ENCODE measurements around the gene GDPD5.

The GDPD5 gene

DNA sequence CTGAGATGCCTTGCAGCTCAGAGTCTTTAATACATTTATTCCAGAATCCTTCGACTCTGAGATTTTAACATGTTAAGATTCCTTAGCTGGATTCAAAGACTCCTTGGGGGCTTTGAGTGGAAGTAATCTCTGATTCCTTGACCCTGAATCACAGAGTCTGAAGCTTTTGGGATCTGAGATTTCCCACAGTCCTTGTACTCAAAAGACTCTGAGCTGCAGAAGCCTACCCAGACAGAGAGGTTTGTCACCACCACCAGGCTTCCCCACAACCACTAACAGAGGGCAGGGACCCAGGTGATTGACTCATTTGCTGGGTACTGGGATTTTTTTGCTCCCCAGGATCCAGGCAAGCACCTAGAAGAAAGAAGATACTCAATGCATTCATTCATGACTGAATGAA lies 34.9 kb upstream of the GDPD5 start:
- in situ Hi-C loops (cut with MboI; ENCODE audit: low pct_unique_long_range_greater_than_20kb, low sequenced_read_pairs): no loop called here
- no peak for DNase-seq

DNA sequence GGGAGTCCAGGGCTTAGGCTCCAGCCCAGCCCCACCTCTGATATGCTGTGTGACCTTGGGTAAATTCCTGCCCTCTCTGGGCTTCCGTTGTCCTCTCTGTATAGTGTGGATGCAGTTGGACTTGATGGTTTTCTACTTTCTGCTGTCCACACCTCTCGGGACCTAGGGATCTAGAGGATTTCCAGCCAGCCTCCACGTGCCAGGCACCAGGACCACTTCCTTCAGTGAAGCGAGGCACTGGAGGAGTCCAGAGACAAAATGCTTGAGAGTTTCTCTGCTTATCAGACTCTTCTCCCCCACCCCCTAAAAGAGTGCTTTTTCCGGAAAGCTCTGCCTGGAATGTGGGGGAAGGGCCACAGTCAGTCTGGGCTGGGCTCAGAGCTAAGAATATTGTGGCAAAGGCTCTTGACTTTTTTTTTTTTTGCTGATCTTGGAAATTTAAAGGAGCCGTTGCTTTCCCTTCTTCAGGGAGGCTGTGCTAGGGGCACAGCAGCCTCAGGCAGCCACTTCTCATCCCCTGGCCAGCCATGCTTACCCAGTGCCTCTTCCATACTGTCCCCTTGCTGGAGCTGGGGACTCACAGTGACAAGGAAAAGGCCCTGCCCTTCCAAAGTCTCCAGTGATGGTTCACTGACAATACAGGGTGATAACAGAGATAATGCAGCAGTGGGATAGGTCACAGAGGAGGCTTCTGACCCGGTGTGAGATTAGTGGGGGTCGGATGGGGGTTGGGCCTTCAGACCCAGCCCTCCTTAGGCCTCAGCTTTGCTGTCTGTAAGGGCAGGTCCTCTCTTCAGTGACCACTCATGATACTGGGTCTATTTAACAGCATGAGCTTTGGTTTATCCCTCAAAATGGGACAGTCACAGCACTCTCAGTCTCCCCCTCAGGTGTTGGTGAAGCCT lies 33.5 kb upstream of the GDPD5 start:
- peak; percentile 60 for DNase-seq
- in situ Hi-C loops (cut with MboI; ENCODE audit: low pct_unique_long_range_greater_than_20kb, low sequenced_read_pairs): no loop called here

DNA sequence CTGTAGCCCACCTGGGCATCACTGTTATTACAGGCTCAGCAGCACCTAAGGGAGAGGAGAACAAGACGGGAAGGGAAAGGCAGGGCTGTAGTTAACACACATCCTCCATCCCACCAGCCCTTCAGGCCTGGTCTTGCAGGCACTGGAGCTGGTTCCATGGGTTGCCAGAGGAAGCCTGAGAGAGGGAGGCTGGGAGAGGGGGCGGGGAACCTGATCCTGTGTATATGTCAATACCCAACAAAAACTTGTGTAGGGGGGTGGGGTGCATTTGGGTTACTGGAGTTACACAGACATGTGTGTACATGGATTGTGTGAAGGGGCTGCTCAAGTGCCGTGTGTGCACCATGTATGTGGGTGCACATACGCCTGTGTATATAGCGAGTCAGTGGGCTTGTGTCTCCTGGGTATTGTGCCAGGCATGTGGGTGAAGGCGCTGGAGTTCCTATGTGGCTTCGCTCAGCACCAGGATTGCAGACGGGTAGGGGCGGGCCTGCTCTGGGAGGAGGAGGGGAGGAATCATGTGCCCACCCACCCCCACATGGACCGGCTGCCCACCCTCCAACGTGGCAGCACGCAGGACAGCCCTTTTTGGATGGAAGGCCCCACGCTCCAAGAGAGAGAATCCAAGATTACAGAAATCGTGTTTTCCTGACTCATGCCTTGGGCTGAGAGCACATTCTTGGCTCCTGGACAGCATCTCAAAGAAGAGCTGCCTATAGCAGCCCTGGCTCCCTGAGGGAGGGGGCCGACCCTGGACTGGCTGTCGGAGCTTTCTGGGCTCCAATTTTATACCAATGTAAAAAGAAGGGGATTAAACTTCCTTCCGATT lies 32.1 kb upstream of the GDPD5 start:
- DNase-seq: no peak
- in situ Hi-C loops (cut with MboI; ENCODE audit: low pct_unique_long_range_greater_than_20kb, low sequenced_read_pairs): no loop called here

DNA sequence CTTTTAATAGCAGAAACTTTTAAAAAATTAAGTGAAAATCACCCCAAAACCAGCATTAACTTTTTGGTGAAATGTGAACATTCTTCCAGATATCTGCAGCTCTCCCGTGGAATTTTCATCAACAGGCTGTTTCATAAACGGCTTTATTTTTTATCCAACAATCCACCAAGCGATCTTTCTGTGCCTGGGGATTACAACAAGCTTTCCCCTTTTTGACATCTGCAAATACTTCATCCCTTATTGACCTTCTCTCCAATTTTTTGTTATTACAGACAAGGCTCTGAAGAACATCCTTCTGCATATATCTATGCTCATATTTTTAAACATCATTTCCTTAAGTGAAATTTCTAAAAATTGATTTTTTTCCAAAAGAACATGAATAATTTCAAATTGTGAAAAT lies 30.5 kb upstream of the GDPD5 start:
- DNase-seq: no peak
- in situ Hi-C loops (cut with MboI; ENCODE audit: low pct_unique_long_range_greater_than_20kb, low sequenced_read_pairs): no loop called here

DNA sequence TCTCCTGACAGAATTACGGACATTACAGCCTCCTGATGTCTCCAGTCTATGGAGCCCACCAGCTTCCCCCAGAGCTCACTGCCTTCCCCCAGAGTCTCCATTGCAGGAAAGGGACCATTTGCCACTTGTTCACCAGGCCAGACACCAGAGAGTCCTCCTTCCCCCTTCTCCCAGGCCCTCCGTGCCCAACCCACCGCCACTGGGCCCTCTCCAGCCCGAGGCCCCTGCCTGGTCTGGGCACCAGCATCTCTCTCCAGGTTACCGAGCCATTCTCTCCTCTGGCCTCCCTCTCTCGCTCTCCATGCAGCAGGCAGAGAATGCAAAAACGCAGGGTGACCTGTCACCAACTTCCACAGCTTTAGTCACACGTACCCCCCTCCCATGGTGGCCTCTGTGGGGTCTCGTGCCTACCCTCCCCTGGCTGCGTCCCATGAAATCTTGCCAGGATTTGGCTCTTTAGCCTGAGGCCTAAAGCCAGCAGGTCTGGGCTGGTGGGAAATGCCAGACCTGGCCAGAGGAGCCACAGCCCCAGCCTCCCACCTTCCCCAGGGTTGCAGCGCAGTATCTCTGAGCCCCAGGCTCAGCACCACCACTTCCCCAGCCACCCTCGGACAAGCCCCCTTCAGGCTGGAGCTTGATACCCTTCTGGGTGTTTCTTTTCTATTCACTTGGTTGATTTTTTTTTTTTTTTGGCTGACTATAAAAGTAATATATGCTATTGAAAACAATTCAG lies 29.5 kb upstream of the GDPD5 start:
- in situ Hi-C loops (cut with MboI; ENCODE audit: low pct_unique_long_range_greater_than_20kb, low sequenced_read_pairs): no loop called here
- DNase-seq: no peak

DNA sequence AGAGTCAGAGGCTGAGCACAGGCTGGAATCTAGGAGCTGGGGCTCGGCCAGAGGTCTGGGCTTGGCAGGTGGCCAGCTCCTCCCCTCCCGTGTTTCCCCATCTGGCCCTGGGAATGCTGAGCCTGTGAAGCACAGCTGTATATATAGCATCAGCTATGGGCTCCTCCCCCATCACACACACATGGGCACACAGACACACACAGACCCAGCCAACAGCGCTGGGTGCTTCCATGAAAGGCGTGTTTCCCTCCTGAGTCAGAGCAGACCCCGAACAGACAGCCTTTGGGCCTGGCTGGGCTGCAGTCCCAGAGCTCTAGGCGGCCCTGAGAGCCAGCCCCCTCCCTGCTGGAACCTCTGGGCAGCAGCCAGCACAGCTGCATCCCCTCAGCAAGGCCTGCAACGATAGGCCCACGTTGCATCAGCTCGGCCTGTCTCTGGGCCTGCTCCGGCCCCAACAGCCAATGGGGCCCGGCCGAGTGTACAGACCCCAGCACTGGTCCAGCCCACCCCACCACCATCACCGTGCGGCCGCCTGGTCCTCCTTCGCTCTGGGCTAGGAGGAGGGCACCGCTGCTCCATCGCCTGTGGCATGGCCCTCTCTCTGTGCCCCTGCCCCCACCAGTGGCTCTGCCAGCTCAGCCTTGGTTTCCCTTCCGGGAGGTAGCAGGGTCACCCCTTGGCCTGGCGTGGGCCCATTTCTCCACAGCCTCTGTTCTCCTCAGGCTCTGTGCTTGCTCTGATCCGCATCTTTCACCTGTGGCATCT lies 28.7 kb upstream of the GDPD5 start:
- in situ Hi-C loops (cut with MboI; ENCODE audit: low pct_unique_long_range_greater_than_20kb, low sequenced_read_pairs): no loop called here
- no peak for DNase-seq

DNA sequence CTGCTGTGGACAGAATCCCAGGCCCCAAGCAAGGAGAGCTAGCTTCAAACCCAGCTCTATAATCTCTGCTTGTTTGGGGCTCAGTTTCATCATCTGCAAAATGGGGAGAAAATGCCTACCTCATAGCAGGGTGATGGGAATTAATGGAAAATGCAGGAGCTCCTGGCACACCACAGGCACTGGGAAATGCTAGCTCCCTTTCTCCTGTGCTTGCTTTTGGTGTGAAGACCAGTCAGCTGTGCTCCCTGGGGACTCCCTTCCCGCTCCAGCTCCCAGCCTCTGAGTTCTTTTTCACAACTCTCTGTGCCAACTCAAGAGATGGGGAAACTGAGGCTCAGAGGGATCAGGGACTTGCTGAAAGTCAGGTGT lies 28.1 kb upstream of the GDPD5 start:
- no peak for DNase-seq
- in situ Hi-C loops (cut with MboI; ENCODE audit: low pct_unique_long_range_greater_than_20kb, low sequenced_read_pairs): no loop called here

DNA sequence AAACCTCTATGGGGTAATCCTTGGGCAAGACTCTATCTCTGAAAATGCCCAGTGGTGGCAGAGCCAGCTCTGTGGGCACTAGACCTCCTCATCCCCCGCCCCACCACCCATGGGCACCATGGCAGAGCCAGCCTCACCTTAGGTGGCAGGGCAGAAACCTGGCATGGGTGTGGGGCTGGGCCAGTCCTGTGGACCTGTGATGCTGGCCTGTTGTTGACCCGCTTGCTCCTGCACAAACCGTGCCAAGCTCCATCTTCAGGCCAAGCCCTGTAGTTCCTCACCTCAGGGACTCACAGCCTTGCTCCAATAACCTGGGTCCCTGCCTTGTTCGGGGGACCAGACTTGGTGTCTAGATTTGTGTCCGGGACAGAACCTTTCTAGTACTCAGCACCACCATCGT lies 27.4 kb upstream of the GDPD5 start:
- in situ Hi-C loops (cut with MboI; ENCODE audit: low pct_unique_long_range_greater_than_20kb, low sequenced_read_pairs): no loop called here
- no peak for DNase-seq

DNA sequence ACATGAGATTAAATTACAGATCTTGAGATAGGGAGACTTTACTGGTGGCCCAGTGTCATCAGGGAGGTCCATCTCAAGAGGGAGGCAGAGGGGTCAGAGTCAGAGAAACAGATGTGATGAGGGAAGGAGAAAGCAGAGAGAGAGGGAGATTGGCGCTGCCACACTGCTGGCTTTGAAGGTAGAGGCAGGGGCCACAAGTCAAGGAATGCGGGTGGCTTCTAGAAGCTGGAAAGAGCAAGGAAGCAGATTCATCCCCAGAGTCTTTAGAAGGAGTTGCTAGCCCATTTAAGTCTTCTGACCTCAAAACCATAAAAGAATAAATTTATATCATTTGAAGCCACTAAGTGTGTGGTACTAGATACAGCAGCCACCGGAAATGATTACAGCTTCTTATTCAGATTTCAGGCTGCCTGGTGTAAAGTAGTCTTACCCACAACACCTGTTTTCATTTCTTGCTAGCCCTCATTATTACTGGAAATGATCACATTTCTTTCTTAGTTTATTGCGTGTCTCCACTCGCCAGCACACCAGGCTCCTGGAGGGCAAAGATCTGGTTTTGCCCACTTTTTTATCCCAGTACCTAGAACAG lies 23.7 kb upstream of the GDPD5 start:
- no peak for DNase-seq
- in situ Hi-C loops (cut with MboI; ENCODE audit: low pct_unique_long_range_greater_than_20kb, low sequenced_read_pairs): no loop called here

DNA sequence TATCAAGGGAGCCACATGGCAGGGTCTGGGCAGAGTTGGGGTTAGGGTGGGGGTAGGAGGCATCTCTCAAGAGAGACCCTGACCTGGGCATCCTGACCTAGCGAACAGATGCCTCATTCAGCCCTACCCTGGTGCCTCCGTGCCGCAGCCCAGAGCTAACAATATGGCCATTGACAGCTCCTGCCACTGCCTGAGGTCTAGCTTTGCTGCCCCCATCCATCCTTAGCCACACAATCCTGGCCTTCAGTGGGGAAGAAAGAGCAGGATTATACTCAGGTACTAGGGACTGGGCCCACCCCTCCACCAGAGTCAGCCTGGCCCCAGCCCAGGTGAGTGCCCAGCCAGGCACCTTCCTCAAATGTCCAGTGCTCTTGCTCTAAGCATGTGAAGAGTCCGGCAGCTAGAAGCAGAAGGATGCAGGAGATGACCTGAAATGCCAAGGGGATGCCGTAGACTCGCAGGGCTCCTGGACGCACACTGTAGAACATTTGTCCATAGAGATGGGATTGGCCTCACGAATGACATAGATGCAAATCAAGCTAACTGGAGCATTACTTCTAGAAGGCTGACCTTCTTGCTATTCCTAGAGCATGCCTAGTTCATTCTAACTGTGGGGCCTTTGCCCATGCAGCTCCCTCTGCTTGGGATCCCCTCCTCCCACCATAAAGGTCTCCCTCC lies 23.0 kb upstream of the GDPD5 start:
- in situ Hi-C loops (cut with MboI; ENCODE audit: low pct_unique_long_range_greater_than_20kb, low sequenced_read_pairs): no loop called here
- no peak for DNase-seq

DNA sequence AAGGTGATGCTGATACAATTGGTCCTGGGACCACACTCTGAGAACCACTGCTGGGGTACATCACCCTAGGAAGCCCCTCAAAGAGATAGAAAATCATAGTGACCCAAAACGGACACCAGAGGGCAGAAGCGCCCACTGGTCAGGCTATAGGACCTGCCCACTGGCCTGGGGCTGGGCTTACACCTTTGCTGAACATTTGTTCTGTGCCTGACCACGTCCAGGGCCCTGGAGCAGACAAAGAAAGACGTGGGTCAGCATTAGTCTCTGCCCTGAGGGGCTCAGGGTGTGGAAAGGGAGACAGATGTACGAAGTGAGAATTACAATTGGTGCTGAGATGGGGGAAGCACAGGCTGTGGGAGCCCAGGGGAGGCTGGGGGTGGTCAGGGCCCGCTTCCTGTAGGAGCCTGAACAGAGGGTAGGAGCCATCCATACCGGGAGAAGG lies 21.9 kb upstream of the GDPD5 start:
- peak; percentile 47 for DNase-seq

DNA sequence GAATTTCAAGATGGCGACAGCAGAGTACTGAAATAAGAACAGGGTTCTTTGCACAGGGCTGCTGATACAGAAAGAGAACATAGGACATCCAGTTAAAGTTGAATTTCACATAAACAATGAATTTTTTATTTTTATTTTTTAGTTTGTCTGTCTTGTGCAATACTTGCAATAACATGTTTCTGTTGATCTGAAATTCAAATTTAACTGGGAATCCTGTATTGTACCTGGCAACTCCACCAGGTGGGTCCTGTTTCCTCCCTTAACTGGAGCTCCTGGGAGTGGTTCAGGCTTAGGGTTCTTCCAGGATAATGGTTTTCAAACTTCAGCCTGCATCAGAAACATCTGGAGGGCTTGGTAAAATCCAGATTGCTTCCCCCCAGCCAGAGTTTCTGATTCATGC lies 21.4 kb upstream of the GDPD5 start:
- in situ Hi-C loops (cut with MboI; ENCODE audit: low pct_unique_long_range_greater_than_20kb, low sequenced_read_pairs): no loop called here
- DNase-seq: no peak

More for the DNA sequence above, 21.9 kb upstream of the GDPD5 start:
- in situ Hi-C loops (cut with MboI; ENCODE audit: low pct_unique_long_range_greater_than_20kb, low sequenced_read_pairs): no loop called here

DNA sequence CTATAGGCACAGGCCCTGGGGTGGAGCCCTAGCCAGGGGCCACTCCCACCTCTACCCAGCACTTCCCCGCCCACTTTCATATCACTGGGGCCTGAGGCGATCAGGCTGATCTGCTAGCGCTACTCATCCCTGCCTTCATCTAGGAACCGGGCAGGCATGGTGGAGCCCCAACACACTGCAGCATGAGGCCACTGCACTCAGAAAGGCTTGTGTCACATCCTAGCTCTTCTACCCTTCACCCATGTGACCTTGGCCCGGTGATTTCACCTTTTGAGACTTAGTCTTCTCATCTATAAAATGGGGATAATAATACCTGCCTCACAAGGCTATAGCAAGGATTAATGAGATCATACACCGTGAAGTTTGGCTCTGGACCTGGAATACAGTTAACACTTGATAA lies 18.1 kb upstream of the GDPD5 start:
- DNase-seq: no peak
- in situ Hi-C loops (cut with MboI; ENCODE audit: low pct_unique_long_range_greater_than_20kb, low sequenced_read_pairs): no loop called here

DNA sequence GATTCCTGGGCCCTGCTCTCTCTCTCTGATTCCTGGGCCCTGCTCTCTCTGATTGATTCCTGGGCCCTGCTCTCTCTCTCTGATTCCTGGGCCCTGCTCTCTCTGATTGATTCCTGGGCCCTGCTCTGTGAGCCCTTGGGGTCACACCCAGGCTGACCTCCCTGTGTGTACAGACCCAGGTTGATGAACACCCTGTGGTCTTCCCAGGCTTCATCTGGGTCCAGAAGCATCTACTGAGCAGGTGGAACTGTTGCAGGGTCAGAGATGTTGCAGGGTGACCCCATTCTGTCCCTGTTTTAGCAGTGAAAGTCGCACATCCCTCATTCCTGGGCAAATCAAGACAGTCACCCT lies 16.3 kb upstream of the GDPD5 start:
- in situ Hi-C loops (cut with MboI; ENCODE audit: low pct_unique_long_range_greater_than_20kb, low sequenced_read_pairs): no loop called here
- DNase-seq: no peak

DNA sequence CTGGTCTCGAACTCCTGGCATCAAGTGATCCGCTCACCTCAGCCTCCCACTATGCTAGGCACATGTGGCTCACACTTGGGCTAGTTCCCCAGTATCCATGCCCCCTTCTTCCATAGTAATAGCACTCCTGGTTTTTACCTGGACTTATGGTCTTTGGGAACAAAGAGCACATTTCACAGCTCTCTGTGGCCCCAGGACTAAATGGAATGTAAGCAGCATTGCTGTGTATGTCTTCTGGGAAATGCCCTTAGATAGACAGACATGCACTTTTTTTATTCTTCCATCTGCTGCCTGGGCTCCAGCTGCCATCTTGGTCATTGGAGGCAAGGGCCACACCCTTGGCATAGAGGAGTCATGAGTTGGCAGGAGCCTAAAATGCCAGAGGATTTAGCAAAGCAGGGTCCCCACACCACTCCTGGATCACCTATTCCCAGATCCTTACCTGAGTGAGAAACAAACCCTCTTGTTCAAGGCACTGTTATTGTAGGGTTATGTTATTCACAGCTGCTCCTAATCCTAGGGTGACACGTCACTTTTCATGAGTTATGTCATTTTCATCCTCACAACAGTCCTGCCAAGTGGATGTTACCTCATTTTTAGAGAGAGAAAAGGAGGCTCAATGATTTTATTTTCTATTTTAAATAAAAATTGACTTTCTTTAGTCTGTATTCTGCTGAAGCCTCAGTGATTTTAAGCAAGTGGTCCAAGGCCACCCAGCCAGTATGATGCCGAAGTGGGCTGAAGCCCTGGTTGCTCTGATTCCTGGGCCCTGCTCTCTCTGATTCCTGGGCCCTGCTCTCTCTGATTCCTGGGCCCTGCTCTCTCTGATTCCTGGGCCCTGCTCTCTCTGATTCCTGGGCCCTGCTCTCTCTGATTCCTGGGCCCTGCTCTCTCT lies 15.7 kb upstream of the GDPD5 start:
- in situ Hi-C loops (cut with MboI; ENCODE audit: low pct_unique_long_range_greater_than_20kb, low sequenced_read_pairs): no loop called here

DNA sequence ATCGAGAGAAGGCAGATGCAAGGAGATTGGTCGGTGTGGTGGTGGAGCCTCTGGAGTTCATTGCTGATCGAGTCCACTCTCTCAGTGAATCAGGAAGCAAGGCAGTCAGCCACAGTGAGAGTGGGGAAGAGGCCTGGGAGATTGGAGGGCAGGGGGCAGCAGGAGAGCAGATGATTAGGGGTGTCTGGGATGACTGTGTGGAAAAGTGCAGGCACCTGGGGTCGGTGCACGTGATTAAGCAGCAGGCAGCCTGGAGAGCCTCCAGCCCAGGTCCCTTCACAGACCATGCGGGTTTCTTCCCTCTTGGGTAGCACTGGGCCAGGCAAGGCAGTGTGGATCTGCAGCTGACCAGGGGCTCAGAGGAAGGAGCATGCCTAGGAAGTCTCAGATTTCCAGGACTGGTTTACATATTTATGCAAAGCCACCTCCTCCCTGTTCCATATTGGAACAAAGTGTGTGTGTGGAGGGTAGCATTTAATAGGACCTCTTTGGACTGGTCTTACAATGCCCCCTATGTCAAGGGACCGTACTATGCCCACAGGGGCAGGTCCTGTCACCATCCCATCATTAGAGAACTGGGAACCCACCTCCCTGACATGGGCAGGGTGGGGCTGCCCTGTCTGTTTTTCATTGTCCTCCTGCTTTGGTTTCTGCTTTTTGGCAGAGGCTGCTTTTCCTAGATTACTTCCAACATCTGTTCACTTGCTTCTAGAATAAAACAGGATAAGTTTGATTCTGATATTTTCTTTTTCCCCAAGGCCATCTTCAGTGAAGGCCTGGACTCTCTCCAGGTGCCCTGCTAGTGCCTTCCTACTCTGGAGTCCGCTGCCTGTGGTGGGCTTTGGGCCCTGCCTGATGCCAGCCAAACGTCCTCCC lies 14.0 kb upstream of the GDPD5 start:
- no peak for DNase-seq
- in situ Hi-C loops (cut with MboI; ENCODE audit: low pct_unique_long_range_greater_than_20kb, low sequenced_read_pairs): no loop called here

More for the DNA sequence above, 15.7 kb upstream of the GDPD5 start:
- no peak for DNase-seq

Measured in KBM-7 (cell line).